Caki2 (cell line): ENCODE data around the gene PDK4. TPM values are rescaled to one million over a fixed set of nuclear protein-coding genes. Genes with fewer than 3 reads are reported as not detected.
A peak's percentile ranks its signal among the peaks of the same experiment; 100 is the strongest.
"Not testable (repeated sequence)": the region's sequence is repeated elsewhere in the genome, so short reads cannot be mapped to it uniquely, and the experiment has no call there.

ENCODE experiments used
- DNase-seq: peaks from one replicate; pipeline ENCODE4 v3.0.0-alpha.2; 2015; ENCODE audit warnings: low read depth
- in situ Hi-C: cut with HindIII; loops from 2 replicates; pipeline ENCODE4 v1.10.0; 2016; ENCODE audit warnings: low sequenced_read_pairs, low pct_unique_long_range_greater_than_20kb, mixed read lengths
- total RNA-seq: library from RNA; depleted of rRNA; stranded (reverse); fragments of >200 nt; shearing (Covaris generic); gene quantifications from 2 replicates; pipeline ENCODE4 v1.2.3, GENCODE V29; 2014; ENCODE audit warnings: low replicate concordance

Gene PDK4
- total RNA-seq, 1 experiment from 2014 or later = 0.41 TPM

GRCh38 chr7:95583834-95584621 lies 12.3 kb downstream of the PDK4 start:
- in situ Hi-C loops = no loop called here
- no peak for DNase-seq

GRCh38 chr7:95582578-95583293 lies 13.6 kb downstream of the PDK4 start:
- in situ Hi-C loops = no loop called here
- DNase-seq = no peak

- DNase-seq = no peak
- in situ Hi-C loops = no loop called here
These were observed 14.8 kb downstream of the PDK4 start for GRCh38 chr7:95581467-95581866.

- in situ Hi-C loops = no loop called here
- no peak for DNase-seq
These were observed 17.0 kb downstream of the PDK4 start for GRCh38 chr7:95579318-95579717.

- in situ Hi-C loops = no loop called here
These were observed 17.9 kb downstream of the PDK4 start for GRCh38 chr7:95578299-95578855.

GRCh38 chr7:95577137-95577536 lies 19.2 kb downstream of the PDK4 start:
- peak; percentile 46 for DNase-seq
- in situ Hi-C loops = no loop called here

More at GRCh38 chr7:95578299-95578855, 17.9 kb downstream of the PDK4 start:
- DNase-seq = no peak

- DNase-seq = no peak
These were observed 26.6 kb downstream of the PDK4 start for GRCh38 chr7:95569720-95570119.

GRCh38 chr7:95560674-95561073 lies 35.6 kb downstream of the PDK4 start:
- in situ Hi-C loops = no loop called here
- no peak for DNase-seq

More at GRCh38 chr7:95569720-95570119, 26.6 kb downstream of the PDK4 start:
- in situ Hi-C loops = no loop called here

- DNase-seq = no peak
- in situ Hi-C loops = no loop called here
These were observed 37.5 kb downstream of the PDK4 start for GRCh38 chr7:95558864-95559263.

GRCh38 chr7:95556777-95557176 lies 39.5 kb downstream of the PDK4 start:
- in situ Hi-C loops = no loop called here
- DNase-seq = no peak

- in situ Hi-C loops = no loop called here
- DNase-seq = no peak
These were observed 42.4 kb downstream of the PDK4 start for GRCh38 chr7:95553939-95554338.

GRCh38 chr7:95552010-95552926 lies 44.0 kb downstream of the PDK4 start:
- in situ Hi-C loops, DNase-seq: not testable (repeated sequence)

- no peak for DNase-seq
- in situ Hi-C loops = no loop called here
These were observed 45.8 kb downstream of the PDK4 start for GRCh38 chr7:95550546-95550945.

GRCh38 chr7:95549818-95550529 lies 46.3 kb downstream of the PDK4 start:
- peak; percentile 70 for DNase-seq
- in situ Hi-C loops = no loop called here

GRCh38 chr7:95547361-95548348 lies 48.7 kb downstream of the PDK4 start:
- no peak for DNase-seq
- in situ Hi-C loops = no loop called here

GRCh38 chr7:95546647-95547046 lies 49.7 kb downstream of the PDK4 start:
- no peak for DNase-seq
- in situ Hi-C loops = no loop called here

GRCh38 chr7:95545673-95546072 lies 50.6 kb downstream of the PDK4 start:
- in situ Hi-C loops = no loop called here
- no peak for DNase-seq
